Measurements from ENCODE around the gene TNF.

TNF gene

GRCh38 chr6:31607317-31607716 is 32.0 kb downstream of the TNF start:
- TF ChIP-seq, protein P1, sequence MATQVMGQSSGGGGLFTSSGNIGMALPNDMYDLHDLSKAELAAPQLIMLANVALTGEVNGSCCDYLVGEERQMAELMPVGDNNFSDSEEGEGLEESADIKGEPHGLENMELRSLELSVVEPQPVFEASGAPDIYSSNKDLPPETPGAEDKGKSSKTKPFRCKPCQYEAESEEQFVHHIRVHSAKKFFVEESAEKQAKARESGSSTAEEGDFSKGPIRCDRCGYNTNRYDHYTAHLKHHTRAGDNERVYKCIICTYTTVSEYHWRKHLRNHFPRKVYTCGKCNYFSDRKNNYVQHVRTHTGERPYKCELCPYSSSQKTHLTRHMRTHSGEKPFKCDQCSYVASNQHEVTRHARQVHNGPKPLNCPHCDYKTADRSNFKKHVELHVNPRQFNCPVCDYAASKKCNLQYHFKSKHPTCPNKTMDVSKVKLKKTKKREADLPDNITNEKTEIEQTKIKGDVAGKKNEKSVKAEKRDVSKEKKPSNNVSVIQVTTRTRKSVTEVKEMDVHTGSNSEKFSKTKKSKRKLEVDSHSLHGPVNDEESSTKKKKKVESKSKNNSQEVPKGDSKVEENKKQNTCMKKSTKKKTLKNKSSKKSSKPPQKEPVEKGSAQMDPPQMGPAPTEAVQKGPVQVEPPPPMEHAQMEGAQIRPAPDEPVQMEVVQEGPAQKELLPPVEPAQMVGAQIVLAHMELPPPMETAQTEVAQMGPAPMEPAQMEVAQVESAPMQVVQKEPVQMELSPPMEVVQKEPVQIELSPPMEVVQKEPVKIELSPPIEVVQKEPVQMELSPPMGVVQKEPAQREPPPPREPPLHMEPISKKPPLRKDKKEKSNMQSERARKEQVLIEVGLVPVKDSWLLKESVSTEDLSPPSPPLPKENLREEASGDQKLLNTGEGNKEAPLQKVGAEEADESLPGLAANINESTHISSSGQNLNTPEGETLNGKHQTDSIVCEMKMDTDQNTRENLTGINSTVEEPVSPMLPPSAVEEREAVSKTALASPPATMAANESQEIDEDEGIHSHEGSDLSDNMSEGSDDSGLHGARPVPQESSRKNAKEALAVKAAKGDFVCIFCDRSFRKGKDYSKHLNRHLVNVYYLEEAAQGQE (IDR thresholded peaks at IDR 0.05; ENCODE audit: insufficient read depth in 1 of 2, low read depth in 2 of 2, low read length in 2 of 2): no peak
- TF ChIP-seq FOXP2 (optimal IDR thresholded peaks at IDR 0.05; ENCODE audit: borderline replicate concordance, extremely low read depth, extremely low read length, insufficient read depth): no peak
- TF ChIP-seq TAF1 (IDR thresholded peaks at IDR 0.05; ENCODE audit: borderline replicate concordance, insufficient read depth, low read length): no peak
- no peak for TF ChIP-seq POLR2AphosphoS5 (IDR thresholded peaks at IDR 0.05; ENCODE audit: low read depth, low read length)
- no peak for TF ChIP-seq SIN3A (IDR thresholded peaks at IDR 0.05; ENCODE audit: borderline replicate concordance, insufficient read depth, low read length)

DNA sequence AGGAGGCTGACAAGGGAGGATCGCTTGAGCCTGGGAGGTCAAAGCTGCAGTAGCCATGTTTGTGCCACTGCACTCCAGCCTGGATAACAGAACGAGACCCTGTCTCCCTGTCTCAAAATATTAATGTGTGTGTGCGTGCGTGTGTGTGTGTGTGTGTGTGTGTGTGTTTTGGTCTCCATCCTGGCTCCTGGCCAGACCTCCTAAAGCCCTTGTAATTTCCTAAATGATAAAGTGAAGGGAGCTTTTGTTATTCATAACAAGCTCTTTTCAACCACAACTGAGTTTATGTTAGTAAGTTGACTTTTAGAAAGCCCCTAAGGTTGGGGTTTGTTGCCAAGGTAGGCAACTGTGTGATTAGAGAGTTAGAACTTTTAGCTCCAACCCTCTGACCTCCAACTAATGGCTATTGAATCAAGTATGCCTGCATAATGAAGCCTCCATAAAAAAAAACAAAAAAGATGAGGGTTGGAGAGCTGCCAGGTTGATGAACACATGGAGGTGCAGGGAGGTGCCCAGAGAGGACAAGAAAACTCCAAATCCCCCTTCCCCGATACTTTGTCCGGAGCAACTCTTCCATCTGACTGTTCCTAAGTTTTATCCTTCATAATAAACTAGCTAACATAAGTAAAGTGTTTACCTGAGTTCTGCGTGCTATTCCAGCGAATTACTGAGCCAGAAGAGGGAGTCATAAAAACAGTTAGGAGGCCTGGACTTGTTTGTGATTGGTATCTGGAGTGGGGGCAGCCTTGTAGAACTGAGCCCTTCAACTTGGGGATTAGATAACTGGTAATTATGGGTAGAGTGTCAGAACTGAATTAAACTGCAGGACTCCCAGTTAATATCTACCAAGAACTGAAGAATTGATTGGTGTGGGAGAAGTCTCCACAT is 34.4 kb downstream of the TNF start:
- TF ChIP-seq TAF1 (IDR thresholded peaks at IDR 0.05; ENCODE audit: borderline replicate concordance, insufficient read depth, low read length): no peak
- no peak for TF ChIP-seq POLR2AphosphoS5 (IDR thresholded peaks at IDR 0.05; ENCODE audit: low read depth, low read length)
- TF ChIP-seq, protein P1 (IDR thresholded peaks at IDR 0.05; ENCODE audit: insufficient read depth in 1 of 2, low read depth in 2 of 2, low read length in 2 of 2): no peak
- no peak for TF ChIP-seq SIN3A (IDR thresholded peaks at IDR 0.05; ENCODE audit: borderline replicate concordance, insufficient read depth, low read length)
- no peak for TF ChIP-seq FOXP2 (optimal IDR thresholded peaks at IDR 0.05; ENCODE audit: borderline replicate concordance, extremely low read depth, extremely low read length, insufficient read depth)

DNA sequence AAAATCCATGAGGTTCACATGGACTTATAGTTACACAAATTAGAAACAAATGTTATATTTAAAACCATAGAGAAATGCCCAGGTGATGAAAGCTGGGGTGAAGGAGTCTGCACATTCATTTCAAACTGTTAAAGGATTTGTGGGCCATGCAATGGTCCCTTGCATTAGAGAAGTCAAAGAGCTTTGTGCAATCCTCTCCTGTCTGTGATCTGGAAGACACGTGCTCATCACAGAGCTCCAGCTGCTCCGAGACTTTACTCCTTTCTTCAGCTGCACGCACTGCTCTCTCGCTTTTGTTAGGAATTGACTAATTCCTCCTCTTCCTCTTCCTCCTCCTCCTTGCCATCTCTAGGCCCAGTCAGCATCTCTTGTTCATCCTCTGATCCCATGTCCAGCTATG is 35.6 kb downstream of the TNF start:
- no peak for TF ChIP-seq FOXP2 (optimal IDR thresholded peaks at IDR 0.05; ENCODE audit: borderline replicate concordance, extremely low read depth, extremely low read length, insufficient read depth)
- TF ChIP-seq SIN3A (IDR thresholded peaks at IDR 0.05; ENCODE audit: borderline replicate concordance, insufficient read depth, low read length): no peak
- TF ChIP-seq POLR2AphosphoS5 (IDR thresholded peaks at IDR 0.05; ENCODE audit: low read depth, low read length): no peak
- TF ChIP-seq TAF1 (IDR thresholded peaks at IDR 0.05; ENCODE audit: borderline replicate concordance, insufficient read depth, low read length): no peak
- TF ChIP-seq, protein P1 (IDR thresholded peaks at IDR 0.05; ENCODE audit: insufficient read depth in 1 of 2, low read depth in 2 of 2, low read length in 2 of 2): no peak

GRCh38 chr6:31614075-31614619 is 38.8 kb downstream of the TNF start:
- TF ChIP-seq, protein P1 (IDR thresholded peaks at IDR 0.05; ENCODE audit: insufficient read depth in 1 of 2, low read depth in 2 of 2, low read length in 2 of 2): no peak
- no peak for TF ChIP-seq SIN3A (IDR thresholded peaks at IDR 0.05; ENCODE audit: borderline replicate concordance, insufficient read depth, low read length)
- TF ChIP-seq TAF1 (IDR thresholded peaks at IDR 0.05; ENCODE audit: borderline replicate concordance, insufficient read depth, low read length): no peak
- TF ChIP-seq POLR2AphosphoS5 (IDR thresholded peaks at IDR 0.05; ENCODE audit: low read depth, low read length): no peak
- no peak for TF ChIP-seq FOXP2 (optimal IDR thresholded peaks at IDR 0.05; ENCODE audit: borderline replicate concordance, extremely low read depth, extremely low read length, insufficient read depth)
